ENCODE results near the gene FOXK1.
A peak's percentile ranks its signal among the peaks of the same experiment; 100 is the strongest.

- peak; percentile 38; the same call in 1 of the 2 replicates for TF ChIP-seq POLR2AphosphoS5 (IDR thresholded peaks at IDR 0.05; ENCODE audit: low read depth)
- no peak for TF ChIP-seq CTCF (IDR thresholded peaks at IDR 0.05; ENCODE audit: insufficient read depth, low read length)
These were observed 81.1 kb downstream of the FOXK1 start for GRCh38 chr7:4763091-4763793.
